Tibial artery (tissue), 4 donors: Measurements from ENCODE around the gene C4A.
"Not testable (repeated sequence)": the region's sequence is repeated elsewhere in the genome, so short reads cannot be mapped to it uniquely, and the experiment has no call there.

Experiments used
- DNase-seq, 2 donors: peaks; one replicate each; pipeline ENCODE4 v3.0.0-alpha.2; 2019
- H3K27ac ChIP-seq, 2 donors: fragments of 200-600 bp; sonication (generic) in 1 of 2; 1 replicate in 1 of 2; 2 replicates in 1 of 2; pipeline ENCODE4 v1.5.1; 2018 to 2019; ENCODE audit warnings: mild to moderate bottlenecking in 1 of 2
- H3K27me3 ChIP-seq, 2 donors: fragments of 200-600 bp; sonication (generic) in 1 of 2; one replicate each; pipeline versions ENCODE4 v1.5.1 to v1.6.0; 2016 to 2019
- H3K36me3 ChIP-seq, 3 donors: fragments of 200-600 bp; sonication (generic) in 2 of 3; one replicate each; pipeline ENCODE4 v1.5.1; 2016 to 2019; ENCODE audit warnings: mild to moderate bottlenecking in 2 of 3
- H3K4me1 ChIP-seq, 4 donors: fragments of 200-600 bp; sonication (generic) in 2 of 4; 1 replicate in 3 of 4; 2 replicates in 1 of 4; pipeline ENCODE4 v1.5.1; 2016 to 2019
- H3K4me3 ChIP-seq, 2 donors: fragments of 200-600 bp; sonication (generic) in 1 of 2; 1 replicate in 1 of 2; 2 replicates in 1 of 2; pipeline ENCODE4 v1.5.1; 2018 to 2019; ENCODE audit warnings: mild to moderate bottlenecking in 2 of 2
- H3K9me3 ChIP-seq, 3 donors: fragments of 200-600 bp; sonication (generic) in 1 of 3; one replicate each; pipeline ENCODE4 v1.5.1; 2016 to 2019
- CTCF ChIP-seq, 2 experiments: fragments of 200-600 bp in 1 of 2; fragments of 450-650 bp in 1 of 2; IDR thresholded peaks; one replicate each; pipeline ENCODE4 v1.5.1; 2017 to 2019; ENCODE audit warnings: antibody characterized with exemption in 2 of 2, mild to moderate bottlenecking in 1 of 2, moderate library complexity in 1 of 2
- intact Hi-C: fragments of 100-400 bp; cut with DNase I; formaldehyde crosslinking; loops from one replicate; pipeline ENCODE4 v1.15.0; 2023; ENCODE audit warnings: low total_unique reads

Gene C4A

GRCh38 chr6:32045811-32046449, 64.1 kb downstream of the C4A start:
- intact Hi-C loops, result no loop called here
- Histone ChIP-seq H3K4me1 (peaks cover 0 to 27% (median 20%) of the 10 kb centered on the region in 4 donors), H3K4me3 (no peak overlapping the region), H3K27me3 (no peaks in the 10 kb centered on the region), H3K27ac (peak overlapping the region; percentile 53 to 74), H3K9me3 (no peaks in the 10 kb centered on the region), H3K36me3 (peaks cover 0 to 4% (median 3%) of the 10 kb centered on the region in 3 donors)
- TF ChIP-seq CTCF (IDR thresholded peaks at IDR 0.05), result no peak
- DNase-seq, result peak in 1 of 2 donors; percentile 73

- Histone ChIP-seq H3K27me3 (no peaks in the 10 kb centered on the region), H3K4me3 (no peak overlapping the region), H3K9me3 (no peaks in the 10 kb centered on the region), H3K4me1 (peaks cover 0 to 27% (median 20%) of the 10 kb centered on the region in 4 donors), H3K36me3 (peaks cover 0 to 4% (median 3%) of the 10 kb centered on the region in 3 donors), H3K27ac (peak overlapping the region; percentile 53 to 74)
- DNase-seq, result peak; percentile 67 to 79
- intact Hi-C loops, result no loop called here
- TF ChIP-seq CTCF (IDR thresholded peaks at IDR 0.05), result no peak
Observed at GRCh38 chr6:32046450-32047083, 64.7 kb downstream of the C4A start.

GRCh38 chr6:32047084-32047478, 65.2 kb downstream of the C4A start:
- Histone ChIP-seq H3K4me1 (peaks cover 0 to 27% (median 20%) of the 10 kb centered on the region in 4 donors), H3K27ac (peak overlapping the region; percentile 53 to 74), H3K4me3 (no peak overlapping the region), H3K36me3 (peaks cover 0 to 6% (median 3%) of the 10 kb centered on the region in 3 donors), H3K27me3 (no peaks in the 10 kb centered on the region), H3K9me3 (no peaks in the 10 kb centered on the region)
- TF ChIP-seq CTCF (IDR thresholded peaks at IDR 0.05), result no peak
- DNase-seq, result peak; percentile 79 to 86
- intact Hi-C loops, result no loop called here

GRCh38 chr6:32047539-32047854, 65.6 kb downstream of the C4A start:
- peaks cover 0 to 27% (median 20%) of the 10 kb centered on the region in 4 donors for H3K4me1 ChIP-seq
- no peak for DNase-seq
- no peak for TF ChIP-seq CTCF (IDR thresholded peaks at IDR 0.05)

GRCh38 chr6:32047855-32048766, 66.3 kb downstream of the C4A start:
- Histone ChIP-seq H3K27ac (peak overlapping the region; percentile 15 to 74), H3K4me3 (no peak overlapping the region), H3K9me3 (no peaks in the 10 kb centered on the region), H3K4me1 (peaks cover 0 to 27% (median 20%) of the 10 kb centered on the region in 4 donors), H3K27me3 (no peaks in the 10 kb centered on the region), H3K36me3 (peaks cover 0 to 16% (median 10%) of the 10 kb centered on the region in 3 donors)
- intact Hi-C loops, result no loop called here
- DNase-seq, result peak; percentile 71 to 87
- TF ChIP-seq CTCF (IDR thresholded peaks at IDR 0.05), result peak; percentile 81 to 85

More at GRCh38 chr6:32047539-32047854, 65.6 kb downstream of the C4A start:
- H3K9me3 ChIP-seq, result no peaks in the 10 kb centered on the region
- peaks cover 0 to 10% (median 4%) of the 10 kb centered on the region in 3 donors for H3K36me3 ChIP-seq
- intact Hi-C loops, result no loop called here
- H3K27ac ChIP-seq, result peak overlapping the region; percentile 15 to 74
- H3K27me3 ChIP-seq, result no peaks in the 10 kb centered on the region
- H3K4me3 ChIP-seq, result no peak overlapping the region

- H3K27ac ChIP-seq, intact Hi-C loops, H3K27me3 ChIP-seq, H3K4me3 ChIP-seq, DNase-seq, H3K9me3 ChIP-seq: not testable (repeated sequence)
- peaks cover 0 to 25% (median 16%) of the 10 kb centered on the region in 3 donors for H3K36me3 ChIP-seq
- peaks cover 0 to 27% (median 20%) of the 10 kb centered on the region in 4 donors for H3K4me1 ChIP-seq
Observed at GRCh38 chr6:32049149-32049548, 67.3 kb downstream of the C4A start.

GRCh38 chr6:32049736-32050135, 67.9 kb downstream of the C4A start:
- DNase-seq, H3K27ac ChIP-seq, intact Hi-C loops, H3K4me3 ChIP-seq, H3K9me3 ChIP-seq, H3K27me3 ChIP-seq: not testable (repeated sequence)
- Histone ChIP-seq H3K36me3 (peaks cover 0 to 25% (median 20%) of the 10 kb centered on the region in 3 donors), H3K4me1 (peaks cover 0 to 27% (median 20%) of the 10 kb centered on the region in 4 donors)
